GDM1 (cell line): ENCODE measurements around the gene COX19.
"Not testable (repeated sequence)": the region's sequence is repeated elsewhere in the genome, so short reads cannot be mapped to it uniquely, and the experiment has no call there.

Experiments
- DNase-seq: peaks from one replicate; lab custom pipeline; 2025; lab: John Stamatoyannopoulos, UW

Gene COX19

GRCh38 chr7:960972-961371 is 14.4 kb downstream of the COX19 start:
- DNase-seq = not testable (repeated sequence)

DNA sequence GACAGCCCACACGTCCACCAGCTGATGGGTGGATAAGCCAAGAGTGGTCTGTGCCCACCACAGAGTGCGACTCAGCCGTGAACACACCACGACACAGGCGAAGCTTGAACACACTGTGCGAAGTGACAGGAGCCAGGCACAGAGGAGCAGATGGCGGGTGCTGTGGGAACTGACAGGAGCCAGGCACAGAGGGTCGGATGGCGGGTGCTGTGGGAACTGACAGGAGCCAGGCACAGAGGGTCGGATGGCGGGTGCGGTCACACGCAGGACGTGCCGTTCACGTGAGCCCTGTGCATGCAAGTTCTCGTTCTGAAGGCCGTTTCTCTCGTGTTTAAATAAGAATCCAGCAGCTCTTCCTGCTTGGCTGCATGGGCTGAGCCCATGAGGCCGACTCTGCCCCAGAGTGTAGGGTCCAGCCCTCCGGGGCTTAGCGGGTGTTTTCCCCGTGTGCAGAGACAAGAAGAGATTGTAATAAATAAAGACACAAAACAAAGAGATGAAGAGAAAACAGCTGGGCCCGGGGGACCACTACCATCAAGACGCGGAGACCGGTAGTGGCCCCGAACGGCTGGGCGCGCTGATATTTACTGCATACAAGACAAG is 15.0 kb downstream of the COX19 start:
- no peak for DNase-seq

DNA sequence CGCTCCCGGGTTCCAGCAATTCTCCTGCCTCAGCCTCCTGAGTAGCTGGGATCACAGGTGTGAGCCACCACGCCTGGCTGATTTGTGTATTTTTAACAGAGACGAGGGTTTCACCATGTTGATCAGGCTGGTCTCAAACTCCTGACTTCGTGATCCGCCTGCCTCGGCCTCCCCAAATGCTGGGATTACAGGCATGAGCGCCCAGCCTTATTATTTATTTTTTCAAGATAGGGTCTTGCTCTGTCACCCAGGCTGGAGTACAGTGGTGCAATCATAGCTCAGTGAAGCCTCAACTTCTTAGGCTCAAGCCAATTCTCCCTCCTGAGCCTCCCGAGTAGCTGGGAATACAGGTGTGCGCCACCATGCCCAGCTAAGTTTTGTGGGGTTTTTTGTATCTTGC is 15.6 kb downstream of the COX19 start:
- not testable (repeated sequence) for DNase-seq

- no peak for DNase-seq
These were observed 16.1 kb downstream of the COX19 start for GRCh38 chr7:959271-959670.

DNA sequence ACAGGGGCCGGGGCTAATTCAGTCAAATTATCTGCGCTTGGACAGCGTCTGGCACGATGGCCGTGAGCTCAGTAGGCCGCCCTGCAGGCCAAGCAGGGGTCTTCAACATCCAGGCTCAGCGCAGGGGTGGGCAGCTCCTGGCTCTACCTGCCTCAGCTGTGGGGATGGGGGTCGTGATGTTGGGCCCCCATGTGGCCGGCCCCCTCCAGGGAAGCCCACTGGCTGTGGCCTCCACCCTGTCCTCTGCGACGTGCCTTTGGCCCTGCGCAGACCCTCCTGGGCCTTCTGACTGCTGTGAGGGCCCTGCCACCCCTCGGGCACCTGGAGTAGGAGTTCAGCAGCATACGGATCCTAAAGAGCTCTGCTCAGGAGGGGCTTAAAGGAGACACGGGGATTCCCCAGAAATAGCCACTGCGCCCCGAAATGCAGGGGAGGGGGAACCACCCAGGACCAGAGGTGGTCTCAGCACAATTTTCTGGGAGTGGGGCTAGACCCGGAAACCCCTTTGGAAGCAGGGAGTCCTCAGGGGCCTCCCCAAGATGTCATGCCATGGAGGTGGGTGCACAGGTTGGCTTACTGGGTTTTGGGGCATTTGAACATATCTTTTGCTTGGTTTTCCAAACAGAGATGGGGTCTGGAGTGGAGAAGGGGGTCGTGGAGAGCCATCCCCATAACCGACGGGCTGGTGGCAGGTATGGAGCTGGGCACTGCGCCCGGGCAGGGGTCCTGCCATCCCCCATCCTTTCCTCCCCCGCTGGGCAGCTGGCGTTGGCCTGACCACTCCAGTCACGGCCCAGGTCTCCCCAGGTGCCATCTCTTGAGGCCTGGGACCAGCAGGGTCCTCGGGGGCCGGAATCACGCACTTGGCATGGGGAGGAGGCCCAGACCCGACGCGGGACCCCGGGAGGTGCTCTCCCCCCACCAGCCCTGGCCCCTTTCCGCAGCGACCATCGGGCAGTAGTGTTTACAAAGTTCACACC is 16.8 kb downstream of the COX19 start:
- no peak for DNase-seq

DNA sequence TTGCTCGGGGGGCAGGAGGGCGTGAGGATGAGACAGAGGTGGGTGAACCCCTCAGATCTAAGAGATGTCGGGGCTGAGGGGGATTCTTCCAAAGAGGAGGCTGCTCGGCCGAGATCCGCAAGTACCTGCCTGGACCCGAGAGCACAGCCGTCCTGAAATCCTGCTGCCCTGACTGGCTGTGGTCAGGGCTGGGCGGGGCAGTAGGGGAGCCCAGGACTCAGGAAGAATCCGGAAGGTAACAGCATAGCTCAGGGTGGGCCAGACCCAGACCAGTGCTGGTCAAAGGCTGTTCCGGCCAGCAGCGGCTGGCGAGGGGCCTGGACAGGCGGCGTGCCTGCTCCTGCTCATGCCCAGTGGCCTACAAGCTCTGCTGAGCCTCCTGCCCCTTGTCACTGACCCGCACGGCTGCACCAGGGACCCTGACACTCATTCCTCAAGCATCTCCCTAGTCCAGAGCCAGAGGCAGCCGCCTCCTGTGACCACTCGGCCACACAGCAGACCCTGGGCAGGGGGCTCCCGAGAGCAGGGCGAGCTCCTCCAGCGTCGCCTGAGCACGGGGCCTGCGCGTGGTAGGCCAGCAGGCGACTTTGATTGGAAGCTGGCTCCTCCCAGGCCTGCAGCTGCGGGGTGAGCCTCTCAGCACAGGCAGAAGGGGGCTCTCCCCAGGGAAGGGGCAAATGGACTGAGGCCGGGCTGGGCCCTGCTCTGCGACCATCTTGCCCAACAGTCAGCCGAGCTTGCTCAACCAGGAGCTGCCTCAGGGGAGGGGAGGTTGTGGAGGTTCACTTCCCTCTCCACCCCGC is 17.7 kb downstream of the COX19 start:
- DNase-seq = no peak

- DNase-seq = no peak
These were observed 19.3 kb downstream of the COX19 start for GRCh38 chr7:956031-956430.

GRCh38 chr7:954330-955238 is 20.8 kb downstream of the COX19 start, which contains the start of gene ADAP1:
TSS of gene ADAP1 (minus strand) at chr7:954680. CDS start at chr7:954477, 203 bp downstream.
- peak; percentile 72 for DNase-seq

GRCh38 chr7:953547-954327 is 21.6 kb downstream of the COX19 start:
- no peak for DNase-seq

DNA sequence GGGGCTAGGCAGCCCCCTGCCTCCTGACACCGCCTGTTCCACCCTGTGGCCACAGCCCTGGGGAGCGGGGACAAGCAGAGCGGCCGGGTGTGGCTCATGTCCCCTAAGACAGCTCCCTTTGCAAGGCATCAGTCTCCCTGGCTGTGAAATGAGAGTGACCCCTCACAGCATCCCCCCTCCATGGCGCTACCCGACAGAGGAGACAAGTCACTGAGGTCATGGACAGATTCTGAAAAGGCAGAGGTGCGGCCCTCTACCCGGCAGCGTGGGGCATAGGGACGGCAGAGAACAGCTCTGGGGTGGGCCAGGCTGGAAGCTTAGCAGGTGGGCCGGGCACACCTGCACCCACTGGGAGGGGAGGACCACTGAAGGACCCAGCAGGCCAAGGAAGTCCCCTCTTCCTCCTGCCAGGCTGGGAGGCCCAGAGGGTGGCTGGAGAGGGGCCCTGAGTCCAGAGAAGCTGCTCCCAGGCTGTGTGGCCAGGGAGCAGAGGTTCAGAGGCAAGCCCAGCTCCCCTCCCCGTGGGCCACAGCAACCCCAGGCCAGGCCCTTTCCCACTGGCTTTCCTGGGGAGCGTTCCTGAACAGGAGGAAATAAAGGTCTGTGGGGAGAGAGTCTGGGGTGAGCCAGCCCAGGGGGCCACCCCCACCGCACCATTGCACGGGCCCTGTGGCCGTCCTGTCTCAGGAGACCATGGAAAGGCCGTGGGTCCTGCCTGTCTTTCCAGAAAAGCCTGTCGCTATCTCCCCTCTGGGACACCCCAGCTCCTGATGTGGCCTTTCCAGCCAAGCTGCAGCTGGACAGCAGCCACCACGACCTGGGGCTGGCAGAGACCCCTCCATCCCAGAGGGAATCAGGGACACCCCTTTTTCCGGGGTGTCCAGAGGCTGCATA is 22.6 kb downstream of the COX19 start:
- DNase-seq = no peak

DNA sequence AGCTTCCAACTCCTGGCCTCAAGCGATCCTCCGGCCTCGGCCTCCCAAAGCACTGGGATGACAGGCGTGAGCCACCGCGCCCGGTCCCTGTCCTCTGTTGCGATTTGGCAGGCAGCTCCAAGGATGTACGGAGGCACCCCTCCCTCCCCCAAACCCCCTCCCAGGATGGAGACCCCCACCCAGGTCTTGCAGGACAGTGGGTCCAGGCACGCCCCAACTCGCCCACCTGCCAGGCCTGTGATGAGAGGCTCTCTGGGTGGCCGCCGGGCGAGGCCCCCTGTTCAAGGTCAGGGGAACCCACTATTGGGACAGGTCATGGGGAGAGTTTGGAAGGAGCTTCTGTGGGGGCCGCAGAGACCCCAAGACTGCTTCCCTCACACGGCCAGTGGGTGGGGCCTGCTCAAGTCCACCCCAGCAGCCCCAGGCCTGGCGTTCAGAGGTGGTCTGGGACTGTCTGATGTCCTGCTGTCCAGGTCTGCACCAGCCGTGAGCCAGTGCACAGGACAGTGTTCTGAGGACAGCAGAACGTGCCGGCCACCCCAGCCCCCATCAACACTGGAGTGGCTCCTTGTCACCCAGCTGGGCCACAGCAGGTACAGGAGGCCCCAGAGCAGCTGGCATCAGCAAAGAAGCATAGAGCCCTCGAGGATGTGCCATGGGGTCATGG is 23.3 kb downstream of the COX19 start:
- no peak for DNase-seq

DNA sequence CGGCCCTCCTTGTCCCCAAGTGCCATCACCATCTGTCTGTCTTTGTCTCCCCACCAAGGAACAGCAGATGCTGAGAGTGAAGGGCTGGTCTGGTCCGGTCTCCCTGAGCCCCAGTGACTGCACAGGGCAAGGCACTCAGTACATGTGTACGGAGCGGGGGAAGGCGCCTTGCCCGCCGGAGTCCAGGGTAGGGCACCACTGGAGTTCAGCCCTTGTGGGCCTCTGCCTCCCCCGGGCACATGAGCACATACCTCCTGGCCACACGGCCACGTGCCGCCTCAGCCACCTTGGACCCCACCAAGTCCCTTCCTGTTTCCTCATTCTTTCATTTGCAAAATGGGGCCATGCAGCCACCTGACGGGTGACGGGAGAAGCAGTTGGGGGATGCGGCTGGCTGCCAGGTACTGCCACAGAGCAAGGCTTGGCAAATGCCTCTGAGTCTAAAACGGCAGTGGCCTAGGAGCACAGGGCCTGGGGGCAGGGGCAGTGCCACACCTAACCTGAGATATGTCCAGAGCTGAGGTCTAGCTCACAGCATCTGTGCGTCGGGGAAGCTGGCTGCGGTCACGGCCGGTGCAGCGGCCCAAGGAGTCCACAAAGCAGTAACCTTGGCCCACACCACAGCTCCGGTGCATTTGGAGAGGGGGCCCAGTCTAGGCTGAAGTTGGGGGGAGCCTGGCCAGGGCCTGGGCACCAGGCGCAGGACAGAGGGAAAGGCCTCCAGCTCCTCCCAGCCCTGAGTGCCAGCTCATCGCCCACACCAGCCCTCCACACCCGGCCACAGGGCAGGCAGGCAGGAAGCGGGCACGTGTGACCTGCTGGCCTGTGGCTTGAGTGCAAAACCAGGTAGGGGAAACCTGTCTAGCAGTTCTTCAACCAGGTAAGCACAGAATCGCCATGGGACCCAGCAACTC is 26.1 kb downstream of the COX19 start:
- no peak for DNase-seq

DNA sequence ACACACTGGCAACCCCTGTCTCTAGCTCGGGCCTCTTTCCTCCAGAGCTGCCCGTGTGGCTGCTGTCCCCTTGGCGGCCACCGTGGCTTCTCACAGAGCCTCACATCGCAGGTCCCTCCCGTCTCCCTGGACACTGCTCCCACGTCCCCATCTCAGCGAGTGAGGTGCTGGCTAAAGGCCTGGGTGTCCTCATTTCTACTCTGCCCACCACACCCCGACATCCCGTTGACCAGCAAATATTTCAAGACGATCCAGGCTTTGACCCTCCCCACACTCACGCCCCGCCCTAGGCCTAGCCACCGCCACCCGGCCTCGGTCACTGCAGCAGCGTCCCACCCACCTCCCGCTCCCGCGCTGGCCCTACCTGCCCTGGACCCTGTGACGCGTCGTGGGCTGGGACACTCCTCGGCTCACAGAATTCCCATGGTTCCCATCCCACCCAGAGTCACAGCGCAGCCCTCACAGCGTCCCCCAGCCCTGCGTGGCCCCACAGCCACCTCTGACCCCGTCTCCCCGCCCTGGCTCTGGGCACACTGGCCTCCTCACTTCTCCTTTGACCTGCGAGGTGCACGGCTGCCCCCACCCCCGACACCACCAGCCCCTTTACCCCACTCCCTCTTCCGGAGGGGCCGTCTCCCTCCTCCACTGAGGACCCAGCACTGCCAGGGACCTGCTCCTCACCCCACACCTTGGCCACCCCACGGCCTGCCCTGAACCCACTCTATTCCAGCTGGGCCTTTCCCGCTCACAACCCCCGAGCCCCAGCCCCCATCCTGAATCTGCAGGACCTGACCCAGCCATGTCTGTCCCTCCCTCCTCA is 27.7 kb downstream of the COX19 start:
- DNase-seq = no peak

DNA sequence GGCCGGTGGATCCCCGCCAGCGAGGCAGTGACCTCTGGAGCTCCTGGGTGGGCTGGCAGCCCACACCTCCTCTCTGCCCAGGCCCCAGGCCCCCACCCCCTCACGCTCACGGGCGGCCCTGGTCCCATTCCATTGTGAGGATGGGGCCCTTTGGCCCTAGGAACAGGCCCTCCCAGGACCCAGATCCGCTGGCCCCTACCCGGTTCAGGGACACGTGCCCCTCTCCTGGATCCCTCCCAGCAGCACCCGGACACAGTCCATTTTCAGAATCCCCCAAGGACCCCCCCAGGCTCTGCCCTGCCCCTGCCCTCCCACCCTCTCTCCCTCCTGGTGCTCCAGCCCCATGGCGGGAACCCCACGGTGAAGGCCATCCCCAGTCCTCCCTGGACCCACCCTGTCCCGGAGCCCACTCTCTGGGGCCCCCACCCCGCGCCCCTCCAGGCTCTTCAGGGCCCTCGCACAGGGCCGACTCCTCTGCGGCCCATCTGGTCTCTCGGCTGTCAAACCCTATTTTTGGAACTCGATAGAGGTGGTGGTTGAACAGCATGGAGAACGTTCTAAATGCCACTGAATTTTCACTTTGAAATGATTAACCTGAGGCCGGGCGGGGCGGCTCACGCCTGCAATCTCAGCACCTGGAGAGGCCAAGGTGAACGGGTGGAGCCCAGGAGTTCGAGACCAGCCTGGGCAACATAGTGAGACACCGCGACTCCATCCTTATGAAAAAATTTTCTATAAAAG is 28.9 kb downstream of the COX19 start:
- no peak for DNase-seq

- DNase-seq = no peak
These were observed 29.6 kb downstream of the COX19 start for GRCh38 chr7:945556-946255.

DNA sequence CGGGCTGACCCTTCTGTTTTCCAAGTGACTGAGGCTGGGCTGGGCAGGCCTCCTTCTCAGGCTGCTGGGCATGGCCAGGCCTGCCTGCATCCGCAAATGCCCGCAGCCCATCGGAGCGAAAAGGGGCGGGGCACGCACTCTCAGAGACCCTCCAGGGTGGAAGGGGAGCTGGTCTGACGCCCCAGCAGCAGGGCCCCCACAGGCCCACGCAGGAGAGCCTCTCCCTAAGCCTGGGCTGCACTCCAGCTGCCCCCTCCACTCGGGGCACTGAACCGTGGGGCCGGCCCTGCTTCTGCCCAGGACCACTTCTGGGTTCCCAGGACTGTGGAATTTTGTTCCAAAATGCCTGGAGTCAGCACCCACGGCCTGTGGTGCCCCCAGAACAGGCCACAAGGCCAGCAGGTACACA is 30.2 kb downstream of the COX19 start:
- no peak for DNase-seq
